Endodermal cell (in vitro differentiated cells): ENCODE data around the gene DDI2. TPM values are rescaled to one million over a fixed set of nuclear protein-coding genes. Genes with fewer than 3 reads are reported as not detected.

Source experiments
- DNase-seq: peaks from one replicate; pipeline ENCODE4 v3.0.0-alpha.2; 2017
- H3K27ac ChIP-seq: 2 replicates; pipeline ENCODE4 v1.5.1; 2013; ENCODE audit warnings: mild to moderate bottlenecking, low read depth, low read length, moderate library complexity
- H3K27me3 ChIP-seq: 2 replicates; pipeline ENCODE4 v1.6.1; 2013; ENCODE audit warnings: mild to moderate bottlenecking, low read length, moderate library complexity; ENCODE audit not compliant: insufficient read depth, control insufficient read depth, poor library complexity, severe bottlenecking
- H3K36me3 ChIP-seq: 2 replicates; pipeline ENCODE4 v1.7.0; 2013; ENCODE audit warnings: mild to moderate bottlenecking, low read length, moderate library complexity; ENCODE audit not compliant: control insufficient read depth, insufficient read depth
- H3K4me1 ChIP-seq: one replicate; pipeline ENCODE4 v1.7.0; 2013; ENCODE audit warnings: low read length; ENCODE audit not compliant: control insufficient read depth, insufficient read depth
- H3K4me3 ChIP-seq: 2 replicates; pipeline ENCODE4 v1.5.1; 2013; ENCODE audit warnings: mild to moderate bottlenecking, low read length, moderate library complexity
- H3K9ac ChIP-seq: 2 replicates; pipeline ENCODE4 v1.6.1; 2013; ENCODE audit warnings: mild to moderate bottlenecking, low read length, moderate library complexity; ENCODE audit not compliant: poor library complexity, severe bottlenecking; ENCODE audit errors: extremely low read depth
- H3K9me3 ChIP-seq: 2 replicates; pipeline ENCODE4 v1.6.1; 2013; ENCODE audit warnings: mild to moderate bottlenecking, low read length, moderate library complexity; ENCODE audit not compliant: control insufficient read depth
- H3K27ac Mint-ChIP-seq: 2 replicates; pipeline ENCODE4 v1.8.0; 2020; ENCODE audit warnings: mixed read lengths
- H3K27me3 Mint-ChIP-seq: 2 replicates; pipeline ENCODE4 v1.8.0; 2021; ENCODE audit warnings: mild to moderate bottlenecking, mixed read lengths; ENCODE audit not compliant: insufficient read depth
- H3K36me3 Mint-ChIP-seq: 2 replicates; pipeline ENCODE4 v1.8.0; 2020; ENCODE audit warnings: low read depth, mixed read lengths
- H3K4me1 Mint-ChIP-seq: 2 replicates; pipeline ENCODE4 v1.8.0; 2020; ENCODE audit warnings: mixed read lengths
- H3K4me3 Mint-ChIP-seq: 2 replicates; pipeline ENCODE4 v1.8.0; 2020; ENCODE audit warnings: mild to moderate bottlenecking, moderate library complexity, mixed read lengths
- H3K9me3 Mint-ChIP-seq: 2 replicates; pipeline ENCODE4 v1.8.0; 2020; ENCODE audit warnings: mild to moderate bottlenecking, mixed read lengths
- CTCF ChIP-seq: fragments of 200-600 bp; sonication (generic); conservative IDR thresholded peaks from 2 replicates; pipeline ENCODE4 v1.5.0; 2021; ENCODE audit warnings: antibody characterized with exemption, mild to moderate bottlenecking
- WGBS, 2 experiments: methylation state at CpG; one replicate each; pipeline versions ENCODE4 v1.1.5 to v1.1.7; 2013; ENCODE audit warnings: missing lambda C conversion rate in 2 of 2, mixed read lengths in 1 of 2; ENCODE audit not compliant: insufficient coverage in 1 of 2, insufficient read length in 1 of 2; 5-methylcytosine and 5-hydroxymethylcytosine counted together
- total RNA-seq, 2 donors: library from RNA; stranded (reverse); fragmentation: NEBNext Ultra II Directional in 1 of 2; extraction: Animal tissue kit (Norgen Biotek cat#: 25700) in 1 of 2; gene quantifications; 2 replicates in 1 of 2; 3 replicates in 1 of 2; pipeline ENCODE4 v1.2.1, GENCODE V29; 2021

The DDI2 gene
- total RNA-seq, 2 donors from 2014 or later = 36.0 to 37.6 TPM

DNA sequence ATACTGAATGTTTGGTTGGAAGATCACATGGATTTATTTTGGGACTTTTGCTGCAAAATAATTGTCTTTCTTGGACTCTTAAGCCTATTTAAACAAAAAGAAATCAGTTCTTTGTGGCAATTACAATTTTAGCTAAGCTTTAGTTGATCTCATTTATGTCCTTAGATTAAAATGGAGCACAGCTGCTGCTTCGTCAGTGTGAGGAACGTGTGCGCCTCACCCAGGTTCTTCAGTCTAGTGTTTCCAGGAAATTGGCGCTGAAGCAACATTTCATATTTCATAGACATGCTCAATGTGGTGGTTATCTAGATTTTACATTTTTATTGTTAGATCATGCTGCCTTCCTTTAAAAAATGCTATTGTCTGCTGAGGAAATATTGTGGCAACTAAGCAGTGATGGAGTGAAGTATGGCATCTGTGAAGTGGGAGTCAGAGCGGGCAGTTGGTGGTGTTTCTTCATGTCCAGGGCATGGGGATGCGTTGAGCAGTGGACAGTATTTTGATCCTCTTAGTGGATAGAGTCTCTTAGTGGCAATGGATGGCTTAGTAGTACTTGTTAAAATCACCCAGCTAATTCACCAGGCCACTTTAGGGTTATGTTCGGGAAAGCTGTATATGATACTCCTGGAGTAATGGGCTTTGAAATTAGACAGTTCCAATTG lies 5.6 kb downstream of the DDI2 start:
- Mint-ChIP-seq H3K4me3 (no peak overlapping the region), H3K36me3 (peaks cover 16% of the 10 kb centered on the region), H3K27me3 (no peaks in the 10 kb centered on the region), H3K4me1 (peaks cover 11% of the 10 kb centered on the region), H3K27ac (peak overlapping the region; percentile 1), H3K9me3 (no peaks in the 10 kb centered on the region)
- peaks cover 20% of the 10 kb centered on the region for H3K36me3 ChIP-seq
- H3K9ac ChIP-seq = no peak overlapping the region
- H3K9me3 ChIP-seq = no peaks in the 10 kb centered on the region
- no peak for TF ChIP-seq CTCF
- H3K4me3 ChIP-seq = no peak overlapping the region
- no peak overlapping the region for H3K27ac ChIP-seq
- 94 to 96% methylated on average over 4 to 7 of the region's 7 CpGs for WGBS, 2 experiments
- no peaks in the 10 kb centered on the region for H3K4me1 ChIP-seq
- no peak for DNase-seq
- no peaks in the 10 kb centered on the region for H3K27me3 ChIP-seq

DNA sequence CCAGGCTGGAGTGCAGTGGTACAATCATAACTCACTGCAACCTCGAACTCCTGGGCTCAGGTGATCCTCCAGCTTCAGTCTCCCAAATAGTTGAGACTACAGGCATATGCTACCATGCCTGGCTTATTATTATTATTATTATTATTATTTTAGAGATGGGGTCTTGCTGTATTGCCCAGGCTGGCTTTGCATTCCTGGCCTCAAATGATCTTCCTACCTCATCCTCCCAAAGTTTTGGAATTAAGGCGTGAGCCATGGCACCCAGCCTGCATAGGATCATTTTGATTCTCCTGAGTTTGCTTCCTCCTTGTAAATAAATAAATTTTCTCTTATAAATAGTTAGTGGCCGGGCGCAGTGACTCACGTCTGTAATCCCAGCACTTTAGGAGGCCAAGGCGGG lies 6.2 kb downstream of the DDI2 start:
- Histone ChIP-seq H3K9me3 (no peaks in the 10 kb centered on the region), H3K9ac (no peak overlapping the region), H3K36me3 (peaks cover 26% of the 10 kb centered on the region), H3K27ac (no peak overlapping the region), H3K4me3 (no peak overlapping the region), H3K4me1 (no peaks in the 10 kb centered on the region), H3K27me3 (no peaks in the 10 kb centered on the region)
- no peak overlapping the region for H3K27ac Mint-ChIP-seq
- peaks cover 9% of the 10 kb centered on the region for H3K4me1 Mint-ChIP-seq
- 68 to 90% methylated on average over 3 to 6 of the region's 6 CpGs for WGBS, 2 experiments
- no peak for DNase-seq
- H3K9me3 Mint-ChIP-seq = no peaks in the 10 kb centered on the region
- peaks cover 19% of the 10 kb centered on the region for H3K36me3 Mint-ChIP-seq
- H3K4me3 Mint-ChIP-seq = no peak overlapping the region
- no peak for TF ChIP-seq CTCF
- no peaks in the 10 kb centered on the region for H3K27me3 Mint-ChIP-seq

DNA sequence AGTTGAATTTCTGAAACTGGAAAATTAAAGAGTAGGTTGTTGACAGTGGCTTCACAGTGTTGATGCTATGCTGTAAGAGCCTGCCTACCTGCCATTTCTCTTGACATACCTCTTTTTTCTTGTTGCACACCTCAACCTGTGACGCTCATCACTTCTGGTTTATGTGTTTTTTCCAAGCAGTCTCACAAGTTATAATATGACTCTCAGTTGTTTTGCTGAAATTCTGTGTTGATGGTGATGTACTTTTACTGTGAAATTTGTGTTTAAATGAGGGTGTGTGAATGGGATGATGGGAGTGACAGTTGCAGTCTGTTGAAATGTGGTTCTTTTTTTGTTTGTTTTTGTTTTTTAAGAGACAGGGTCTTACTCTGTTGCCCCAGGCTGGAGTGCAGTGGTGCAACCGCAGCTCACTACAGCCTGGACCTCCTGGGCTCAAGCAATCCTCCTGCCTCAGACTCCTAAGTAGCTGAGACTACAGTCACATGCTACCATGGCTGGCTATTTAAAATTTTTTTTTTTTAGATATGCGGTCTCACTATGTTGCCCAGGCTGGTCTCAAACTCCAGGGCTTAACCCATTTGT lies 7.0 kb downstream of the DDI2 start:
- TF ChIP-seq CTCF = no peak
- Histone ChIP-seq H3K9me3 (no peaks in the 10 kb centered on the region), H3K4me1 (no peaks in the 10 kb centered on the region), H3K27me3 (no peaks in the 10 kb centered on the region), H3K9ac (no peak overlapping the region), H3K27ac (no peak overlapping the region), H3K4me3 (no peak overlapping the region), H3K36me3 (peaks cover 33% of the 10 kb centered on the region)
- Mint-ChIP-seq H3K9me3 (no peaks in the 10 kb centered on the region), H3K36me3 (peaks cover 24% of the 10 kb centered on the region), H3K27ac (peak overlapping the region; percentile 13), H3K4me1 (peaks cover 5% of the 10 kb centered on the region), H3K4me3 (no peak overlapping the region), H3K27me3 (no peaks in the 10 kb centered on the region)
- WGBS, 2 experiments = 85 to 94% methylated on average over 2 to 3 of the region's 3 CpGs
- DNase-seq = no peak
